Vagina (tissue), 2 donors: ENCODE results near the gene SPEF1.

Experiments
- POLR2A ChIP-seq, 2 donors: fragments of 450-650 bp; IDR thresholded peaks; one replicate each; pipeline ENCODE4 v1.6.1; 2017; ENCODE audit warnings: antibody characterized with exemption in 2 of 2, mild to moderate bottlenecking in 2 of 2, moderate library complexity in 2 of 2
- TF ChIP-seq, protein P1 (sequence below), 3 experiments: fragments of 450-650 bp in 2 of 3; fragments of 200-600 bp in 1 of 3; sonication (generic) in 1 of 3; IDR thresholded peaks; one replicate each; pipeline ENCODE4 v1.5.1; 2017 to 2019; ENCODE audit warnings: antibody characterized with exemption in 3 of 3, mild to moderate bottlenecking in 2 of 3, moderate library complexity in 2 of 3

DNA sequence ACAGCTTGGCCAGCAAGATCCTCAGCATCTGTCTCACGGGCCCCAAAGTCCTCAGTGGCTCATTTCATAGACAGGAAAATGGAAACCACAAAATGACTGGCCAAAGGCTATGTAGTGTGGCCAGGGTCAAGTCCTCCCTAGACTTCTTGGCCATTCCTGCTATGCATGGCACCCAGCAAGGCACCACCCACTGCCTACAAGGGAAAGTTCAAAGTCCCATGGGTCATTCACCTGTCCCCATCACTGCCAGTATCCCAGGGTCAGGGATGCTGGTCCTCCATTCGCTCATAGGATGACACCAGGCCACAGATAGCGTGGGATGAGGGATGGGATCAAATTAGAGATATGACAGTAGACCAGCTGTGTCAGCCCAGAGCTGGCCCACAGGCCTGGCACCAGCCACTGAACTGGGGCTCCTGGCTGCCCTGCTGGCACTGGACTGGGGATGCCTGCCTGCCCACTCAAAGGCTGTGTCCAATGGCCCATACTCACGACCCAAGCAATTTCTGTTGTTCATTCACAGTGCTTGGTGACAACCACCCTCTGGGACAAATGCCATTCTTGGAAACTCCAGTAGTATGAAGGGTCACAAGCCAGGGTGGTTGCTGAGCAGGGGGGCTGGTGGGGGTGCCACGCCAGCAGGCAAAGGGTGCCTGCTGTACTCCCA, 25.3 kb downstream of the SPEF1 start:
- no peak for TF ChIP-seq POLR2A (IDR thresholded peaks at IDR 0.05)
- TF ChIP-seq, protein P1, sequence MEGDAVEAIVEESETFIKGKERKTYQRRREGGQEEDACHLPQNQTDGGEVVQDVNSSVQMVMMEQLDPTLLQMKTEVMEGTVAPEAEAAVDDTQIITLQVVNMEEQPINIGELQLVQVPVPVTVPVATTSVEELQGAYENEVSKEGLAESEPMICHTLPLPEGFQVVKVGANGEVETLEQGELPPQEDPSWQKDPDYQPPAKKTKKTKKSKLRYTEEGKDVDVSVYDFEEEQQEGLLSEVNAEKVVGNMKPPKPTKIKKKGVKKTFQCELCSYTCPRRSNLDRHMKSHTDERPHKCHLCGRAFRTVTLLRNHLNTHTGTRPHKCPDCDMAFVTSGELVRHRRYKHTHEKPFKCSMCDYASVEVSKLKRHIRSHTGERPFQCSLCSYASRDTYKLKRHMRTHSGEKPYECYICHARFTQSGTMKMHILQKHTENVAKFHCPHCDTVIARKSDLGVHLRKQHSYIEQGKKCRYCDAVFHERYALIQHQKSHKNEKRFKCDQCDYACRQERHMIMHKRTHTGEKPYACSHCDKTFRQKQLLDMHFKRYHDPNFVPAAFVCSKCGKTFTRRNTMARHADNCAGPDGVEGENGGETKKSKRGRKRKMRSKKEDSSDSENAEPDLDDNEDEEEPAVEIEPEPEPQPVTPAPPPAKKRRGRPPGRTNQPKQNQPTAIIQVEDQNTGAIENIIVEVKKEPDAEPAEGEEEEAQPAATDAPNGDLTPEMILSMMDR (IDR thresholded peaks at IDR 0.05): no peak
